GM12801 (cell line): ENCODE measurements around the gene GAGE10.

Experiments used
- CTCF ChIP-seq: IDR thresholded peaks from one replicate; pipeline ENCODE4 v1.5.1; 2011; ENCODE audit warnings: control low read depth; ENCODE audit not compliant: insufficient read length; ENCODE audit errors: extremely low read depth

GAGE10 gene

GRCh38 chrX:49303346-49303745 lies at the start of gene GAGE10:
Gene GAGE10, plus strand, starts transcription at chrX:49303646. Its CDS starts 1,214 bp downstream, at chrX:49304860.
- TF ChIP-seq CTCF = no peak

GRCh38 chrX:49254639-49255038 lies 48.8 kb upstream of the GAGE10 start:
- no peak for TF ChIP-seq CTCF

GRCh38 chrX:49256268-49256995 lies 47.0 kb upstream of the GAGE10 start:
- TF ChIP-seq CTCF = no peak

GRCh38 chrX:49257074-49257790 lies 46.2 kb upstream of the GAGE10 start:
- TF ChIP-seq CTCF = no peak

- no peak for TF ChIP-seq CTCF
Measured at GRCh38 chrX:49257846-49258748, 45.3 kb upstream of the GAGE10 start.

- TF ChIP-seq CTCF = no peak
Measured at GRCh38 chrX:49258749-49259124, 44.7 kb upstream of the GAGE10 start.

- TF ChIP-seq CTCF = no peak
Measured at GRCh38 chrX:49260221-49260985, 43.0 kb upstream of the GAGE10 start.
